Smooth muscle cell (in vitro differentiated cells): ENCODE measurements around the gene ZNF496. TPM values are rescaled to one million over a fixed set of nuclear protein-coding genes. Genes with fewer than 3 reads are reported as not detected.

Source experiments
- DNase-seq: peaks from one replicate; lab custom pipeline; 2025; ENCODE audit not compliant: unreplicated experiment; lab: John Stamatoyannopoulos, UW
- H2AFZ ChIP-seq: fragments of 200-600 bp; sonication (generic); 2 replicates; pipeline ENCODE4 v1.6.0; 2016; ENCODE audit warnings: antibody characterized with exemption, low read depth, mild to moderate bottlenecking
- H3F3A ChIP-seq: fragments of 200-600 bp; sonication (generic); 2 replicates; pipeline ENCODE4 v1.6.0; 2017; ENCODE audit warnings: antibody characterized with exemption, low read depth
- H3K27ac ChIP-seq: fragments of 200-600 bp; sonication (generic); 2 replicates; pipeline ENCODE4 v1.5.1; 2016; ENCODE audit warnings: low read depth, mild to moderate bottlenecking
- H3K27me3 ChIP-seq: fragments of 200-600 bp; sonication (generic); 2 replicates; pipeline ENCODE4 v1.6.1; 2016; ENCODE audit warnings: low read depth, mild to moderate bottlenecking
- H3K36me3 ChIP-seq: fragments of 200-600 bp; sonication (generic); 2 replicates; pipeline ENCODE4 v1.5.1; 2016; ENCODE audit warnings: low read depth
- H3K4me1 ChIP-seq: fragments of 200-600 bp; sonication (generic); 2 replicates; pipeline ENCODE4 v1.5.1; 2016; ENCODE audit warnings: low read depth
- H3K4me2 ChIP-seq: fragments of 200-600 bp; sonication (generic); 2 replicates; pipeline ENCODE4 v1.6.0; 2016; ENCODE audit warnings: mild to moderate bottlenecking
- H3K4me3 ChIP-seq: fragments of 200-600 bp; sonication (generic); 2 replicates; pipeline ENCODE4 v1.5.1; 2016; ENCODE audit warnings: mild to moderate bottlenecking
- H3K79me2 ChIP-seq: fragments of 200-600 bp; sonication (generic); 2 replicates; pipeline ENCODE4 v1.6.0; 2016; ENCODE audit warnings: low read depth, mild to moderate bottlenecking
- H3K9ac ChIP-seq: fragments of 200-600 bp; sonication (generic); 2 replicates; pipeline ENCODE4 v1.6.0; 2016; ENCODE audit warnings: low read depth
- H3K9me3 ChIP-seq: fragments of 200-600 bp; sonication (generic); replicated peaks from 2 replicates; pipeline ENCODE4 v1.5.1; 2016; ENCODE audit warnings: low read depth
- H4K20me1 ChIP-seq: fragments of 200-600 bp; sonication (generic); 2 replicates; pipeline ENCODE4 v1.6.0; 2016; ENCODE audit warnings: low read depth
- WGBS: methylation state at CpG from one replicate; pipeline ENCODE4 v1.1.7; 2016; ENCODE audit warnings: low lambda C conversion rate; 5-methylcytosine and 5-hydroxymethylcytosine counted together
- polyA plus RNA-seq: library from polyadenylated mRNA; unstranded; fragments of >200 nt; fragmentation: Nextera tagmentation; extraction: Ambion mirVana; gene quantifications from 2 replicates; pipeline ENCODE4 v1.2.1, GENCODE V29; 2016
- total RNA-seq: library from RNA; depleted of rRNA; stranded (reverse); fragments of >200 nt; gene quantifications from 2 replicates; pipeline ENCODE4 v1.2.3, GENCODE V29; 2014
- TF ChIP-seq, protein P1 (sequence below): fragments of 200-600 bp; sonication (generic); IDR thresholded peaks from 2 replicates; pipeline ENCODE4 v1.5.1; 2017; ENCODE audit warnings: borderline replicate concordance, mild to moderate bottlenecking, antibody characterized with exemption; ENCODE audit not compliant: insufficient read depth, poor library complexity, severe bottlenecking

The ZNF496 gene
- total and polyA plus RNA-seq, 2 experiments from 2014 or later = 14.8 to 37.0 TPM

DNA sequence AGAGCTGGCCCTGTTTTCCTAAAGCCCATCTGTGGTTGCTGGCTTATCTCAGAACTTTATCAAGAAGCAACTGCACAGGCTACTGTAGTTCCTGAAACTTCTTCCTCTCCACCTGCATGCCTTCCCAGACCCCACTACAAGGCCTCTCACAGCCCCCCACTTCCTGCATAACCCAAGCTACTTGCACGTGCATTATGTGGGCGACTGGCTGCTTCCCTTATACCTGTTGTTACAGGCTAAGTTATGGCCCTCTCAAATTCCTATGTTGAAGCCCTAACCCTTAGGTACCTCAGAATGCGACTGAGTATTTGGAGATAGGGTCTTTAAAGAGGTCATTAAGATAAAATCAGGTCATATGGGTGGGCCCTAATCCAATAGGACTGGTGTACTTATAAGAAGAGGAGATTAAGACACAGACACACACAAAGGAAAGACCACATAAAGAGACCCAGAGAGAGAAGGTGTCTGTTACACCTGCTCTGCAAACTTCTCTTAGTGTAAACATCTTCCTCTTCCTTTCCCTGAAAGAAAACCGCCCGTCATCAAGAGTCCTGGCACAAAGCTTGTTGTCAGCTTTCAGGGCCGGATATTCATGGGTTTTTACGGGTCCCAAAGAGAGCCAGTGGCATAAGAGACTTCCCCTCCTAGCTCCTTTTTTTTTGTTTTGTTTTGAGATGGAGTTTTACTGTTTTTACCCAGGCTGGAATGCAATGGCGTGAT, 5.1 kb downstream of the ZNF496 start:
- H4K20me1 ChIP-seq = peaks cover 48% of the 10 kb centered on the region
- H2AFZ ChIP-seq = no peak overlapping the region
- DNase-seq = no peak
- TF ChIP-seq, protein P1, sequence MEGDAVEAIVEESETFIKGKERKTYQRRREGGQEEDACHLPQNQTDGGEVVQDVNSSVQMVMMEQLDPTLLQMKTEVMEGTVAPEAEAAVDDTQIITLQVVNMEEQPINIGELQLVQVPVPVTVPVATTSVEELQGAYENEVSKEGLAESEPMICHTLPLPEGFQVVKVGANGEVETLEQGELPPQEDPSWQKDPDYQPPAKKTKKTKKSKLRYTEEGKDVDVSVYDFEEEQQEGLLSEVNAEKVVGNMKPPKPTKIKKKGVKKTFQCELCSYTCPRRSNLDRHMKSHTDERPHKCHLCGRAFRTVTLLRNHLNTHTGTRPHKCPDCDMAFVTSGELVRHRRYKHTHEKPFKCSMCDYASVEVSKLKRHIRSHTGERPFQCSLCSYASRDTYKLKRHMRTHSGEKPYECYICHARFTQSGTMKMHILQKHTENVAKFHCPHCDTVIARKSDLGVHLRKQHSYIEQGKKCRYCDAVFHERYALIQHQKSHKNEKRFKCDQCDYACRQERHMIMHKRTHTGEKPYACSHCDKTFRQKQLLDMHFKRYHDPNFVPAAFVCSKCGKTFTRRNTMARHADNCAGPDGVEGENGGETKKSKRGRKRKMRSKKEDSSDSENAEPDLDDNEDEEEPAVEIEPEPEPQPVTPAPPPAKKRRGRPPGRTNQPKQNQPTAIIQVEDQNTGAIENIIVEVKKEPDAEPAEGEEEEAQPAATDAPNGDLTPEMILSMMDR = no peak
- H3K27ac ChIP-seq = no peak overlapping the region
- no peak overlapping the region for H3K9ac ChIP-seq
- no peak overlapping the region for H3K4me3 ChIP-seq
- WGBS = 91% methylated on average over 8 of the region's 8 CpGs
- H3F3A ChIP-seq = no peaks in the 10 kb centered on the region
- H3K79me2 ChIP-seq = peaks cover 41% of the 10 kb centered on the region
- no peaks in the 10 kb centered on the region for H3K9me3 ChIP-seq
- no peak overlapping the region for H3K4me2 ChIP-seq
- peaks cover 3% of the 10 kb centered on the region for H3K36me3 ChIP-seq
- no peaks in the 10 kb centered on the region for H3K27me3 ChIP-seq
- H3K4me1 ChIP-seq = peaks cover 7% of the 10 kb centered on the region

DNA sequence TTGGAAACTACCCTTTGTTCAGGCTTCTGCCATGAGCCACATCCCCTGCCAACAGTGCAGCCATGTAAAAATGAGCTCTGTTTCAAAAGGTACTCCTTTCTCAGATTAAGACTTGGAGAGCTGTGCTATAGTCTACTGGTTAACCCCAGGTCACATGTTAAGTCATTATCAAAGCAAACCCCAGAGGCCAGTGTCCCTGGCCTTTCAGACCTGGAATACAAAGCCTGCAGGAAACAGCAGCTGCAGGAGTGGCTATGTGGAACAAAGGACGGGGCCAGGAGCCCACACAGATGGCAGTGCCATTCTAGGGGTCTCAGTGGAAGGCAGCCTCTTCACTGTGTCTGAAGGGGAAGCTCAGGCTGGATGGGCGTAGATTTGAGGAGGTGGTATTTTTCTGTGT, 6.7 kb downstream of the ZNF496 start:
- H3K36me3 ChIP-seq = peaks cover 13% of the 10 kb centered on the region
- H2AFZ ChIP-seq = no peak overlapping the region
- H4K20me1 ChIP-seq = peaks cover 37% of the 10 kb centered on the region
- no peak overlapping the region for H3K9ac ChIP-seq
- H3K27me3 ChIP-seq = no peaks in the 10 kb centered on the region
- no peaks in the 10 kb centered on the region for H3K9me3 ChIP-seq
- TF ChIP-seq, protein P1 = no peak
- no peak overlapping the region for H3K4me3 ChIP-seq
- 86% methylated on average over 2 of the region's 2 CpGs for WGBS
- no peaks in the 10 kb centered on the region for H3K4me1 ChIP-seq
- H3K79me2 ChIP-seq = peaks cover 26% of the 10 kb centered on the region
- no peak for DNase-seq
- no peaks in the 10 kb centered on the region for H3F3A ChIP-seq
- H3K27ac ChIP-seq = no peak overlapping the region
- no peak overlapping the region for H3K4me2 ChIP-seq

DNA sequence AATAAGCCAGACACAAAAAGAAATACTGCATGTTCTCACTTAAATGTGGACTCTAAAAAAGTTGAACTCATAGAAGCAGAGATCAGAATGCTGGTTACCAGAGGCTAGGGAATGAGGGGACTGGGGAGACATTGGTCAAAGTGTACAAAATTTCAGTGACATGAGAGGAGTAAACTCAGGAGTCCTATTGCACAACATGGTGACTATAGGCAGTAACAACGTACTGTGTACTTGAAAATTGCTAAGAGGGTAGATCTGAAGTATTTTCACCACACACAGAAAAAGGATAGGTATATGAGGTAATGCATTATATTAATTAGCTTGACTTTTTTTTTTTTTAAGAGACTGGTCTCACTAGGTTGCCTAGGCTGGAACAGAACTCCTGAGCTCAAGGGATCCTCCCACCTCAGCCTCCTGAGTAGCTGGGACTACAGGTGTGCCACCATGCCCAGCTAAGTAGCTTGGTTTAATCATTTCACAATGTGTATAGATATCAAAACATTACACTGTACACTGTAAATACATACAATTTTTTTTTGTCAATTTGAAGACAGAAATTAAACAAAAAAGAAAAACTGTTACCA, 7.4 kb downstream of the ZNF496 start:
- H3K4me2 ChIP-seq = no peak overlapping the region
- H3K36me3 ChIP-seq = peaks cover 13% of the 10 kb centered on the region
- TF ChIP-seq, protein P1 = no peak
- H4K20me1 ChIP-seq = peaks cover 31% of the 10 kb centered on the region
- H3K27ac ChIP-seq = no peak overlapping the region
- H2AFZ ChIP-seq = no peak overlapping the region
- no peaks in the 10 kb centered on the region for H3F3A ChIP-seq
- no peaks in the 10 kb centered on the region for H3K27me3 ChIP-seq
- no peak overlapping the region for H3K9ac ChIP-seq
- H3K4me1 ChIP-seq = no peaks in the 10 kb centered on the region
- no peak overlapping the region for H3K4me3 ChIP-seq
- DNase-seq = no peak
- 93% methylated on average over 1 of the region's 1 CpG for WGBS
- H3K79me2 ChIP-seq = peaks cover 20% of the 10 kb centered on the region
- H3K9me3 ChIP-seq = no peaks in the 10 kb centered on the region
